ENCODE measurements around the gene ARMC2.
"Not testable (repeated sequence)": the region's sequence is repeated elsewhere in the genome, so short reads cannot be mapped to it uniquely, and the experiment has no call there.

The ARMC2 gene

DNA sequence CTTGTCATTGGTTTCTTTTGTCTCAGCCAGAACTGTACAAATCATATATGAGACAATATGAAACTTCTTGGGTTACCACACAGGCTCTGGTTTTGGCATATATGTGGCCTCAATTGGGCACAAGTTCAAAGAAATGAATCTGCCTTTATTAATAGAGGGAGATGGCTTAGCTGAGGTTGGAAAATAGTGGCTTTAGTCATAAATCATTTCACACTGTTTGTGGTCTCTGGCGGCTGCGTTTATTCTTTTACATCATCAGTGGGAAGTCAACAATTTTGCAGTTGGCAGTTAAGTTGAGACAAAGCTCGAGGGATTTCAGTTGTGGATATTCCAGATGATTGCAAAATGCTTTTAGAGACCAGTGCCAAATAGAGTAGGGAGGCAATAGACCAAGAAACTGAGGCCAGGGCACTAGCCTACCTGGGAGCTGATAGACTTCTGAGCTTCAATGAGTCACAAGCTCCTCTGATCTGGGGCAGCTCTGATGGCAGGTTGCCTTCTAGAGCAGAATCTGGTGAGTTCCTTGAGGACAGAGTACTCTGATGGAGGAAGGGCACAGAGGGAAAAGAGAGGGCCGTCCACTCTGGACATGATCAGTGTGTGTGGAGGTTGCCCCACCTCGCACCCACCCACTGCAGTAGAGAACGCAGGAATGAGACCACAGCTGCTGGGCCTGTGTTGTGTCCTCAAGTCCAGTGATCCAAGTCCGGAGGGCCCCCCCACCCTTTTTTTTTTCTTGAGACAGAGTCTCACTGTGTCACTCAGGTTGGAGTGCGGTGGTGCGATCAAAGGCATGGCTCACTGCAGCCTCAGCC lies 73.5 kb downstream of the ARMC2 start:
- no peak for DNase-seq

DNA sequence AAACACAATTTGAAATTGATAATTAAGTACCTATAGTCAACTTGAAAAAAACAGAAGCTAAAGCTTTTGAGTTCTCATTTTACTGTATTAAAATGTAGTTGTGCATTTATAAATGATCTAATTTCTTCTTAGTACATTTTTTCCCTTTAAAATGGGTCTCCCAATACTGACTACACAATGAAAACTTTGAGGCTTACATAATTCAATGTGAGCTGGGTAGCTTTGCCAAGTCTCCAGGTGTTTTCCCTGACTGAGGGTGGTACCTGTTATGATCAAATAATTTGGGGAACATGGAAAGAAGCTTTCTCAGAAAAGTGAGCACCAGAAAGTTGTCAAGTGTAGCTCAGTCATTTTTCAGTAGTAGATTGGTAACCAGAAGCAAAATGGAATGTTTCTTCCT lies 74.3 kb downstream of the ARMC2 start:
- no peak for DNase-seq

DNA sequence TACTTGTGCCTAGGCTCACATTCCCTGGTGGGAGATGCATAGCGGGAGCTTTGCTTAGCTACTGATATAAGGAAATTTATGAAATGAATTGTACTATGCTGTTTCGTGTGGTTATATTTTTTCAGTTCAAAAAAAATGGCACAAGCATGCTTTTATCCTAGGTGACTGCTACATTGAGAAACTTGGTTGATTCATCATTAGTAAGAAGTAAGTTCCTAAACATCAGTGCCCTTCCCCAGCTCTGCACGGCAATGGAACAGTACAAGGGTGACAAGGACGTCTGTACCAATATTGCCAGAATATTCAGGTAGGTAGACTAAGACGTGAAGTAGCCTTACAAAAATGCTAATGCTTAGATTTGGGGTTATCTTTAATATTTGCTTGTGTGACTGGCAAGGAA lies 79.7 kb downstream of the ARMC2 start:
- DNase-seq: no peak

DNA sequence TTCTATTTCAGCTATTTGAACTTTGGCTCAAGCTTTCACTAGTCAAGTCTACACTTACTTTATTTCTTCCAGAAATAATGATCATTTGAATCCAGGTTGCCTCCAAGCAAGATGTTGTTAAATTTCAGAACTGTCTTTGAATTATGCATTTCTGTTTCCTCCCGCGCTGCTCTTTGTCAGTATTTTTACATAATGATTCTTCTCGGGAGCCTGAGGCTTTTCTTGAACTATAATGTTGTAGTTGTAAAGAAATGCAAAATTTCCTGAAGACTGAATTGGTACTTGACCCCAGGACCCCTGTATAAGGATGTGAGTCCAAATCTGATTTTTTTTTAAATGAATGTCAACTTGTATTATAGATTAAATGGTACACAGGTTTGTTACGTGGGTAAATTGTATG lies 80.4 kb downstream of the ARMC2 start:
- no peak for DNase-seq

DNA sequence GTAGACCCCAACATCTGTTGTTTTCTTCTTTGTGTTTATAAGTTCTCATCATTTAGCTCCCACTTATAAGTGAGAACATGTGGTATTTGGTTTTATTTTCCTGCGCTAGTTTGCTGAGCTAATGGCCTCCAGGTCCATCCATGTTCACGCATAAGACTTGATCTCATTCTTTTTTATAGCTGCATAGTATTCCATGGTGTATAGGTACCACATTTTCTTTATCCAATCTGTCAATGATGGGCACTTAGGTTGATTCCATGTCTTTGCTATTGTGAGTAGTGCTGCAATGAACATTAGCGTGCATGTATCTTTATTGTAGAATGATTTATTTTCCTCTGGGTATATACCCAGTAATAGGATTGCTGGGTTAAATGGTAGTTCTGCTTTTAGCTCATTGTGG lies 82.9 kb downstream of the ARMC2 start:
- not testable (repeated sequence) for DNase-seq

DNA sequence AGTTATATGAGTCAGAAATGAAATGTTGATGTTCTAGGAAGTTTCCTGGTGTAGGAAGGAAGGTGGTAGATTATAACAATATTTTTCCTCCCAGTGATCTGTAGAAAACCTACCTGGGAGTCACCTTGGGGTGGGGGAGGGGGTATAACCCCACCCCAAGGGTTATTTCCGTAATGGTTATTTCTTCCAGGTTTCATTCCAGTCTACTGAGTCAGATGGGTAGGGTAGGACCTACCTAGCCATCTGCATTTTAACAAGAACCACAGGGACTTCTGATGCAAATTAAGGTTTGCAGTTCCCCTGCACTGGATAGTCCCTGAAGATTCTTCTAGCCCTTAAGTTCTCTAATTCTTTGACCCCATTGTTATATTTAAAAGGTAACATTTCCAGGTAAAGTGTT lies 88.9 kb downstream of the ARMC2 start:
- DNase-seq: no peak

DNA sequence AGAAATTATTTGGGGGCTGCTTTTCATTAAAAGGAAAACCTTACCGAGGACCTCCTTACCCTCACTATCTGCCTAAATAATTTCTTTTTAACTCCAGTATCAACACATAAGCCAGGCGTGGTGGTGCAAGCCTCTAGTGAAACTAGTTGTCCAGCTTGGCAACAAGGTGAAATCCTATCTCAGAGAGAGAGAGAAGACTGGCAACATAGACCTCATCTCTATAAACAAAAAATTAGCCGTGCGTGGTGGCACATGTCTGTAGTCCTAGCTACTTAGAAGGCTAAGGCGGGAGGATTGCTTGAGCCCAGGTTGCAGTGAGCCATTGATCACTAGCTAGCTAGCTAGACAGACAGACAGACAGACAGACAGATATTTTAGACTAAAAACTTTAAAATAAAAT lies 92.5 kb downstream of the ARMC2 start:
- DNase-seq: no peak

DNA sequence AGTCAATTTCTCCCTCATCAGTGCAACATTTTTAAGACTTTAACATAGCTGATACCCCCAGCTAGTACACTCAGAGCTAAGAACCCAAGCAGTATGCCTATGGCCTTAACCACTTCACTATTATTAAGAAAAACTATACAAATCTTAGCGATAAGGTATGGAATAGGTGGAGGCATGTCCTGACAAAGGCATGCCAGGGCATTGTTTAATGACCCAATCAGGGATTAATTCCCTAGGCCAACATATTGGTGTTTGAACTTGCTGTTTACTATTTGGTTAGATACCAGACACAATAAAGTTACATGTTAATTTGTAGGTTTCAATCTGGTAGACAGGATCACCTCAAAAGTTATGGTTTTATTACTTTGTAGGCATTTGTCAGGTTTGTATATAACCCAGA lies 93.1 kb downstream of the ARMC2 start:
- DNase-seq: no peak

DNA sequence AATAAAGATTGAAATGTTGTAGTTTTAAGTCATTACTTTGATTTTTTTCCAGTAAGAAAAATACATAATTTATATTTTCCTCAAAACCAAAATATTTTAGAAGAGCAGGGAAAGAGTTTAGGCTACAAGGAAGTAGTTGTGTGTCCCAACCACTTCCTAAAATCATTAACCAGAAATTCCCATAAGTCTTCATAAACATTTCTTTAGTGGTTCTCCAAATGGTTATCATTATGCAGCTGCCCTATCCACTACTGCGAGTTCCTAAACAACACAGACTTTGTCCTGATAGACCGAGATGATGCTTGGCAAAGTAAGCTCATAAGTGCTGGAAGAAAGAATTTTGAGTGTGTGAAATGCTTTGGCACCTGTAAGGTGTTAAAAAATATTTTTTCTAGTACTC lies 93.6 kb downstream of the ARMC2 start:
- DNase-seq: no peak

DNA sequence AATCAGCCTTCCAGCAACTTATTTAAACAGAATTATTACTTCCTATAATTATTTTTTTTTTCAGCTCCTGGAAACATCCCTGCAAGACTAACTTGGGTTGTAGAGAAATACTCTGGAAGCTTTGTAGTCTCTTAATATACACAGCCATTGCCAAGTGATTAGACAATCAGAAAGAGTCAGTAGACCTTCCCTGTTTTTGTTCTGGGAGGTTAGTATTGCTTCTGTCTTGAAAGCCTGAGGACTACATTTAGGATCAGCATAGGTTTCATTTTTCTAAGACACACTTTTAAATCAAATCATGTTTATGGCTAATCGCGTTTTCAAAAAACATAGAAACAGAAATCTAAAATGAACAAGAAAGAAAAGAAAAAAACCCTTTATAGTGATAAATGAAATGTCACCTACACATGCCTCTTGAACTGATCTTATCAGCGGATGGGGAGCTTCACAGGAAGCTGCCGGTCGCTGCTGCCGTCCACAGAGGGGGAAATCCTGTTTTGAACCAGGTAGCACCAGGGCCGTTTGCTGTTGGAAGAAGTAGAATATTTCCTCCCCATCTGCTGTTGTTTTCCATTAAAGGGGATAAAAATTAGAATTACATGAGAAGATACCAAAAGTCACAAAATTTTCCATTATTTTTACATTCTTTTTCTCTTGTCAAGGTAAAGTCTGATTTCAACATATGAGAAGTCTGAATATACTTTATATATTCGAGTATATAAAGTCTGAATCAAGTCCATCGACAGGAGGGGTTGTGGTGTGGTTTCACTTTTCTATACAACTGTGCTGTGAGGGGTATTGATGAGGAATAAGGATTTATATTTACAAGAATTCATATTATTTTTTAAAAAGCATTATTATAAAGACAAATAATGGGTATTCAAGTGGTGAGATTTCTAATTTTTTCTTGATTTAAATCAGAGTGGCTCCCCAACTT lies 94.6 kb downstream of the ARMC2 start:
- DNase-seq: peak; percentile 32

DNA sequence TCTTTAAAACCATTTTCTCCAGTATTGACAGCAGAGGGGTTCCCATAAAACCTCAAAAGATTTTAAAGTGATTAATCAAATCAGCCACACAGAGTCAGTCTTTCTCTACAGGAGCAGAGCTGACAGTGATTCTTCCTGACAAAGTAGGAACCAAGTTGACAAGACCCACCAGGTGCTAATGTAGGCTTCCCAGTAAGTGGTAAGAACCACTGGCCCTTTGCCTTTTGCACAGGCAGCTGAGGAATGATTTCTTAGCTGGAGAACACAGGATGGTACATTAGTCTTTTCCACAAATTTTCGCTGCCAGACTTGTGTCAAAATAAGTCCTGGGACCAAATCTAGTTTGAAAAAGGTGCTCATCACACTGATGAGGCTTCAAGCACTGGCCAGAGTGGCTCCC lies 95.8 kb downstream of the ARMC2 start:
- no peak for DNase-seq

DNA sequence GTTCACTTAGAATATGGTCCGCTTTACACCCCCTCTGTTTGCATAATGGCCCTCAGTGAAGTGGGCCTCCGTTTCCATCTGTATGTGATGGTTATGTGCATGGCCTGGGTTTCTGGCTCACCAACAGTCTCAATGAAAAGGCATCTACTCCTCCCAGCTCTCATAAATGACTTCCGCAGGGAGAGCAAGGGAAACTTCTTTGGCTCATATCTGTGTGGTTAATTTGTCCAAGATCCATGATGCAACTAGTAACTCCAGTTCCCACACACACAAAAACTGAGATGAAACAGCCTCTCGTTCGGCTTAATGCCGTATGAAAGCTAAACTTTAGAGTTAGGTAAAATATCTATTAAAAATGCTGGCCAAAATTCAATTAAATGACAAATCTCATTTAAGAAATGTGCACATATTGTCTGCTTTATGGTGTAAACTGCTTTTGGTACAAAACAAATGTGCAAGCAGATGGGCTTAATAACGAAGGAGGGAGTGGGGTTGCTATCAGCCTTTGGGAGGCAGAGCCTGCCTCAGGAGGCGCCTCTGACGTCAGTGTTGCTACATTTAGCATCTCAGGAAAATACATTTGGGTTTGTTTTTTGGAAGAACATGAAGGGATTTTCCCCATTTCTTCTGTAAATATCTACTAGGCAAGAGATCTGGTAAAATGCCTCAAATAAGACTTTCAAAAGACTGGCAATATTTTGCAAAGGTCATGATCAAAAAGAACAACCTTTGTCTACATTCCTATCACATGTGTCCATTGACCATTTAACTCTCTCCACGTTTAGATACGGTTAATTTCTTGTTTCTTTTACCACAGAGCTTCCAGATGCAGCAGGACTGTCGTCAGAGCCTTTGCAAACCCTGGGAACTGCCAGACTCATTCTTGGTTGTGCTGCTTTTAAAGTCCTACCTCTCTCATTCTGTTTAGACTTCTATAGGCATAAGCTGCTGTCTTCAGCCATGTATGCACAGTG lies 96.8 kb downstream of the ARMC2 start:
- no peak for DNase-seq

DNA sequence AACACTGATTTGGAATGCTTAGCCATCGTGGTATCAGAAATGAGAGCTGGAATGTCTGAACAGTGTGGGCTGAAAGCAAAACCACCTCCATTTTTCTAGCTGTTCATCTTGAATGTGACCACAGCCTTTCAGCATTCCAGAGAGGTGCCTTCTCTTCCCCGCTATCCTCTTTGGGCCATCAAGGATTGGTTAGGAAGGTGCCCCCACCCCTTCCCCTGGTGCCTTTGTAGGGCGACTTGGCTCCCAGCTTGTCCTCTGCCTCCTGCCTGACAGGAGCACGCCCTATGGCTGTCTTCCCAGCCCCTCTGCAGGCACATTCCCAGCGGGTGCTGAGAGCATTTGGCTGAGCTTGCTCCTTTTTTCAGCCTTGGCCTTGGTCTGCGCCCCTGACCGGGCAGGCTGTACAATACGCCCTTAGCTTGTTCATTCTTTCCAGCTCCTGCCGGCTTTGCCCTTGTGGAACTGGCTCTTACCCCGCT lies 97.5 kb downstream of the ARMC2 start:
- no peak for DNase-seq

DNA sequence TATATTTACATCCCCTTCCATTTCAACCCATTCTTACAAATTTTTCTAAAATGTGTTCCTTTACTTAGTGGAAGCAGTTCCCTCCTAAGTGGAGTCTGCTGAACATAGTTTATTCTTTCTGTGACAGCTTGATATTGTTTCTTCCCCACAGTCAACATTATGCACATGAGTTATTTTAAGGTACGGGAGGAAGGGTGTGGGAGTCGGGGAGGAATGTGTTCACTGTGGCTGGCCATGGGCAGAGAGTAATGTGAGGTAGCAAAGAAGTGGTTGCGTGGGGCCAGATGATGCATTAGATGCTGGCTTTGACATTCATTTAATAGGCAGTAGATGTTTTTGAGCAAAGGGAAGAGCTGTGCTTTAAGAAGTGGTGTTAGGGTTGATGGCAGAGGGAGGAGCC lies 98.5 kb downstream of the ARMC2 start:
- DNase-seq: no peak

DNA sequence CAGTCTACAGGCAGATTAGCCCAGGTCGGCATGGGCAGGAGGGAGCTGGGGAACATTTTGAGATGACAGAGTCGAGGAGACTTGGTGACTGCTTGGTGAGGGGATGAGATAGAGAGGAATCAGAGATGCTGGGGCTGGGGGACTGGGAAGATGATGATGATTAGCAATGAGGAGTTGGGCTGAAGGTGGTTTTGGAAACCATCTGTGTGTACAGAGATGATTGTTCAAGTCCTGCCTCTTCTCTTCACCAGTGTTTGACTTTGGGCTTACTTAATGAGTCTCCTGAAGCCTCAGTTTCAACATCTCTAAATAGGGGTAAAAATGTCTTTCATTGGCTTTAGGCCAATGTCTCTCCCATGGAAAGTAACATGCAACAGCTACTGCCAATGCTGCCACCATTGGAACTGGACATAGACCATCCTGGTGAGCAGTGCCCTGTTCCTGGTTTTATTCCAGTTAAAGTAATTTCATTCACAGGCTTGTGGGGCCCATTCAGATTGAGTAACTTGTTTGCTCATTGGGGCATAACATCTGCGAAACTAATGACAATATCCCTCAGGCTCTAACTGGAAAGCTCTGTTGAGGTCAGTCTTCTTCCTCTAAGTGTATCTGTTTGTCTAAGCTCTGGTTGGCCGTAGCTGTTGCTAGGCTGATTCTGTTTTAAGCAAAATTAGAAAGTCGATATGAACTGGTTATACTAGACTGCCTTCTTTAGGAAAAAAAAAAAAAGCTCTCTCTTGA lies 99.1 kb downstream of the ARMC2 start:
- no peak for DNase-seq

DNA sequence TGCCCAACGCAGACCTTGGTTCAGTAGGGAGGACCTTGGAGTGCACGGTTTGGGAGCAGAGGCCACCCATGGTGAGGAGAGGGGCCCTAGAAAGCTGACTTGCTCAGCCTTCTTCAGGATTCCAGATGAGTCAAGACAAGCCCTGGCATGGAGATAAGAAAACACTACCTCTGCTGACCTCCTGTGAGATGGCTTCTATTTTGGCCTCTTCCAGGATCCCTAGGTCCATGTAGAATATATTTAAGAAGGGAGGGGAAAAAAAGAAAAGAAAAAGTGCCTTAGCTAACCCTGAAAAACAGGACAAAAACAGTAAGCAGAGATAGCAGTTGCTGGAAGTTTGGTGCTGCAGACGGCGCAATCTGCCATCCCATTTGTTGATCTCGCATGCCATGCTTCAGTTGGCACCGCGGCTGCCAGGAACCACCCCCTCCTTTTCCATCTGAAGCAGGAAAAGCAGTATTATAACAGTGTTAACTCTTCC lies 100.0 kb downstream of the ARMC2 start:
- DNase-seq: no peak

DNA sequence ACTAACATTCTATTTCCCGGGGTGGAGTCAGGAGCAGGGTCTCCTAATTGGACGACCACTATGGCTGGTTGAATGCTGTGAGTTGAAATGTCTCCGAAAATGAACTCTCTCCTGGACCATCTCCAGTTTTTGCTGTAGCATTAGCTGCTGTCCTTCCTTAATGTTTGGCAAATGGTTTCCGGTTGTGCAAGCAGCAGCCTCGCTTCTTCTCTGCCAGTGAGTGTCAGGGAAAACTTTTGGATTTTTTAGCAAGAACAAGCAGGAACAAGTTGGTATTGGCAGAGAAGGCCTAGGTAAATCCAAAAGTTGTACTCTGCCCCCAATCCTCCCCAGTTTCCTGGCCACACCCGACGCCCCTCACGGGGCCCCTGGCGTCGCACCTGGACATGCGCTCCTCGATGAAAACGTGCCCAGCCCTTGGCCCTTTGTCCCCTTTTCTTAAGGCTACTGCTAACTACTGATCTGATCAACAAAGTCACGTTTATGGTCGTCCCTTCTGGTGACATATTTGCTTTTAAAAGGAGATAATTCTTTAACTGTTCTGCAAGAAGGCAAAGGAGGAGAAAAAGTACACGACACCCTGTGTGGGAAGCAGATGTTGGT lies 103.2 kb downstream of the ARMC2 start:
- DNase-seq: no peak

DNA sequence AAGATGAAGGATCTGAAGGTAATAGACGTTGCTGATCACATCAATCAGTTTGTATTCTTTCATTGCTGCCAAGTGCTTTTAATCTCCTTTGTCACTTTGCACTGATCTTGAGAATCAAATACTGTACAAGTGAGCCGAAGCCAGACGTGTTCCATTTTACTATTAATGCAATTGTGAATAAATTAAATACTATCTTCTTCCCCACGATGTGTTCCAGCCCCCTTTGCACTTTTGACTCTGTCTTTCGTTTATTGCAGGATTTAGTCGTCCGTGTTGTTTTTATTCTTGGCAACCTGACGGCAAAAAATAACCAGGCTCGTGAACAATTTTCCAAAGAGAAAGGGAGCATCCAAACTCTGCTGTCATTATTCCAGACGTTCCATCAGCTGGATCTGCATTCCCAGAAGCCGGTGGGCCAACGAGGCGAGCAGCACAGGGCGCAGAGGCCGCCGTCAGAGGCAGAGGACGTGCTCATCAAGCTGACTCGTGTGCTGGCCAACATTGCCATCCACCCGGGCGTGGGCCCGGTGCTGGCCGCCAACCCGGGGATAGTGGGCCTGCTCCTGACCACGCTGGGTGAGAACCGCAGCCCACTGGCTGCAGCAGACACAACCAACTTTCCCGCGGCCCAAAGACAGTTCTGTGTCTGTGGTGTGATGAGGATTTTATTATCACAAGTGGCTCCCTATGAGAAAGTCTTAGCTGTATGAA lies 104.7 kb downstream of the ARMC2 start:
- no peak for DNase-seq

DNA sequence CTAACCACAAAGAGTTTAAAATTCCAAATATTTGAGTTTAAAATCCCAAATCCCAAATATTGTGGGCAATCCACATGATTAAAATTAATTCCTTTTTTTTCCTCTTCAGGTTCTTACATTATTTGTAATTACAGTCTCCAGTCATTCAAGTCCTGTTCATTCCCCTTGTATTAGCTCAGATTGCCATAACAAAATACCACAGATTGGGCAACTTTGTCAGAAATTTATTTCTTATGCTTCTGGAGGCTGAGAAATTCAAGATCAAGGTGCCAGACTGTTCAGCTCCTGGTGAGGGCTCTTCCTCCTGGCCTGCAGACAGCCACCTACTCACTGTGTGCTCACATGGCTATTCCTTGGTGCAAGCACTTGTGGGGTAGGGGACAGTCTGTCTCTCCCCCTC lies 105.5 kb downstream of the ARMC2 start:
- no peak for DNase-seq

DNA sequence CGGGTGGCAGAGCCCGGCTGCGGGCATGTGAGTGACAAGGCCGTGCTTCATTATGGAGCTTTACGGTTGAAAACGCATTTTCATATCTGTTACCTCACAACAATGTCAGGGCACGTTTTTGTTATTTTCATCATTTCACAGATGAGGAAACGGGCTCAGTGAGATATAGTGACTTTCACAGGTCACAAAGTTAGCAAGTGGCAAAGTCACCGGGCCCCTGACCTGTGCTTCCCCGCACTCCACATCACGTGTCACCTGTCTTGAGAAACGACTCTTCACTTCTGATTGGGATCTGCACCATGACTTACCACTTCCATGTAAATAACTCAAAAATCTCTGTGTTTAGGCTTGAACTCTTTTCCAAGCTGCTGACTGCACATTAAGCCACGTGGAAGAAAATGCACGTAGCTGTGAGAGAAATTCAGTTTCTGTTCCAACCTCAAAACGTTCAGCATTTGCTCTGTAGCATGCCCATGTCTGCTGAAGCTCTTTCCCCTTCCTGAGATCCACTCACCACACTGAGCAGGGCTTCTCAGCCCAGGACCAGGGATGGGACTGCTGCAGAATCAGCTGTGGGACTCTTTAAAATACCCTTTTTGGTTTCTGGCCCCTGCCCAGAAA lies 107.2 kb downstream of the ARMC2 start:
- no peak for DNase-seq

Data from activated gamma-delta T cell (primary cell).